Tibial nerve (tissue), 4 donors: ENCODE results near the gene OR4E1. TPM values are rescaled to one million over a fixed set of nuclear protein-coding genes. Genes with fewer than 3 reads are reported as not detected.
"Not testable (repeated sequence)": the region's sequence is repeated elsewhere in the genome, so short reads cannot be mapped to it uniquely, and the experiment has no call there.

Experiments
- DNase-seq, 2 donors: peaks; one replicate each; pipeline ENCODE4 v3.0.0-alpha.2; 2019; ENCODE audit warnings: low spot score in 2 of 2
- H3K27ac ChIP-seq, 4 donors: fragments of 200-600 bp; sonication (generic) in 3 of 4; one replicate each; pipeline ENCODE4 v1.5.1; 2017 to 2019; ENCODE audit warnings: mild to moderate bottlenecking in 1 of 4
- H3K27me3 ChIP-seq, 2 donors: fragments of 200-600 bp; sonication (generic) in 1 of 2; one replicate each; pipeline versions ENCODE4 v1.5.1 to v1.6.0; 2017 to 2019
- H3K36me3 ChIP-seq, 3 donors: fragments of 200-600 bp; sonication (generic); one replicate each; pipeline ENCODE4 v1.5.1; 2018 to 2019
- H3K4me1 ChIP-seq, 4 donors: fragments of 200-600 bp; sonication (generic) in 3 of 4; one replicate each; pipeline ENCODE4 v1.5.1; 2017 to 2019
- H3K4me3 ChIP-seq, 4 donors: fragments of 200-600 bp; sonication (generic) in 3 of 4; one replicate each; pipeline ENCODE4 v1.5.1; 2017 to 2019; ENCODE audit warnings: mild to moderate bottlenecking in 1 of 4, moderate library complexity in 1 of 4
- H3K9me3 ChIP-seq, 4 donors: fragments of 200-600 bp; sonication (generic) in 3 of 4; one replicate each; pipeline ENCODE4 v1.5.1; 2017 to 2019
- CTCF ChIP-seq, 5 experiments: fragments of 200-600 bp in 3 of 5; fragments of 450-650 bp in 2 of 5; sonication (generic) in 3 of 5; IDR thresholded peaks; one replicate each; pipeline ENCODE4 v1.5.1; 2016 to 2019; ENCODE audit warnings: antibody characterized with exemption in 5 of 5, mild to moderate bottlenecking in 3 of 5, moderate library complexity in 2 of 5
- EP300 ChIP-seq, 2 donors: sonication (generic); formaldehyde crosslinking; IDR thresholded peaks; one replicate each; pipeline ENCODE4 v1.6.1; 2017; ENCODE audit warnings: antibody characterized with exemption in 2 of 2, mild to moderate bottlenecking in 1 of 2
- POLR2A ChIP-seq, 2 donors: fragments of 450-650 bp; IDR thresholded peaks; one replicate each; pipeline ENCODE4 v1.6.1; 2017; ENCODE audit warnings: antibody characterized with exemption in 2 of 2, mild to moderate bottlenecking in 2 of 2, moderate library complexity in 2 of 2
- WGBS, 2 donors: methylation state at CpG; one replicate each; pipeline ENCODE4 v1.1.5; 2018; 5-methylcytosine and 5-hydroxymethylcytosine counted together
- small RNA-seq: library from RNA; depleted of rRNA; stranded (forward); fragments of <200 nt; gene quantifications from one replicate; pipeline ENCODE3, GENCODE V24; 2016
- total RNA-seq, 4 donors: library from RNA; depleted of rRNA; stranded (reverse); fragments of >200 nt; gene quantifications; one replicate each; pipeline ENCODE4 v1.1.0, GENCODE V29; 2016

The OR4E1 gene
- total RNA-seq, 4 donors from 2014 or later: not detected

- H3K9me3 ChIP-seq: no peaks in the 10 kb centered on the region
- TF ChIP-seq POLR2A (IDR thresholded peaks at IDR 0.05): no peak
- TF ChIP-seq CTCF (IDR thresholded peaks at IDR 0.05): no peak
- TF ChIP-seq EP300 (IDR thresholded peaks at IDR 0.05): no peak
- H3K27me3 ChIP-seq: no peaks in the 10 kb centered on the region
- no peaks in the 10 kb centered on the region for H3K4me1 ChIP-seq
- H3K36me3 ChIP-seq: no peaks in the 10 kb centered on the region
- no peak for DNase-seq
- WGBS, 2 donors: 77 to 78% methylated on average over 4 of the region's 4 CpGs
- H3K4me3 ChIP-seq: no peak within 1 kb of the TSS
- no peak within 1 kb of the TSS for H3K27ac ChIP-seq
These were observed 38.8 kb downstream of the OR4E1 start, which contains the start of gene OR10G2 for GRCh38 chr14:21634840-21635239. TSS of gene OR10G2 (minus strand) at chr14:21634940. CDS start at chr14:21634842, 98 bp downstream.

GRCh38 chr14:21631084-21631483 is 42.5 kb downstream of the OR4E1 start:
- no peak for TF ChIP-seq CTCF (IDR thresholded peaks at IDR 0.05)
- no peak for TF ChIP-seq POLR2A (IDR thresholded peaks at IDR 0.05)
- TF ChIP-seq EP300 (IDR thresholded peaks at IDR 0.05): no peak
- no peaks in the 10 kb centered on the region for H3K27me3 ChIP-seq
- DNase-seq: no peak
- H3K36me3 ChIP-seq: no peaks in the 10 kb centered on the region
- no peak overlapping the region for H3K27ac ChIP-seq
- WGBS, 2 donors: 26 to 29% methylated on average over 3 of the region's 3 CpGs
- no peak overlapping the region for H3K4me3 ChIP-seq
- H3K9me3 ChIP-seq: no peaks in the 10 kb centered on the region
- H3K4me1 ChIP-seq: no peaks in the 10 kb centered on the region

DNA sequence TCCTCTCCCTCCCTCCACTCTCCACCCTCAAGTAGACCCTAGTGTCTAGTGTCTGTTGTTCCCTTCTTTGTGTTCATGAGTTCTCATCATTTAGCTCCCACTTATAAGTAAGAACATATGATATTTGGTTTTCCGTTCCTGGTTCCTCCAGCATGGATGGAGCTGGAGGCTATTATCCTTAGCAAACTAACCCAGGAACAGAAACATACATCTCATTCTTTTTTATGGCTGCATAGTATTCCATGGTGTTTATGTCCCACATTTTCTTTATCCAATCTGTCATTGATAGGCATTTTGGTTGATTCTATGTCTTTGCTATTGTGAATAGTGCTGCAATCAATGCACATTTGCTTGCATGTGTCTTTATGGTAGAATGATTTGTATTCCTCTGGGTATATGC is 43.1 kb downstream of the OR4E1 start:
- H3K27ac ChIP-seq, H3K4me3 ChIP-seq, H3K4me1 ChIP-seq, H3K27me3 ChIP-seq, DNase-seq, H3K9me3 ChIP-seq, H3K36me3 ChIP-seq: not testable (repeated sequence)
- WGBS, 2 donors: 95 to 100% methylated on average over 1 of the region's 1 CpG

DNA sequence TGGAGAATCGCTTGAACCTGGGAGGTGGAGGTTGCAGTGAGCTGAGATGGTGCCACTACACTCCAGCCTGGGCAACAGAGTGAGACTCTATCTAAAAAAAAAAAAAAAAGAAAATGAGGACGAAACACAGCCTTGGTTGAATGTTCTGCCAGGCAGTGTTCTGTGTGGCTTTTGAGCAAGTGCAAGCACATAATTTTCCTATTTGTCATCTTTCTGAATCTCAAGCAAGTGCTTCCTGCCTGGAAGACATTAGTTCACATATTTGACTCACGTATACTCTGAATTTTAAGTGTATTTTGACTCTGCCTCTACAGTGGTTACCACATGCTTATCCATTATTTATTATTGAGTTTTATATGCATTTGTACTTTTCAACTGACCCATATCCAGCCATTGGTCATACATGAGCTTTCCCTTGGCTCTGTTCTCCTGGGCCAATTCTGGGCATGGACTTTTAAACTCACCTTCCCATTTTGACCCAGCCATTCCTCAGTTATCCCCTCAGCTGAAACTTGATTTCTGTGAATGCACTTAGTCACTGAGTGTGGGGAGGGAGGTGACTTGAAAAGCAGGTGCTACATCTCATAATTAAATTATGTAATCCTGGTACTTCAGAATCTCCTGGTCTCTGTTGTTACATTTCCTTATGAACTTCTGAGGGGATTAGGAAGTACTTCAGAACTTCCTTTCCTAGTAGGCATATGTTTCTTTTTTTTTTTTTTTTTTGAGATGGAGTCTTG is 47.0 kb downstream of the OR4E1 start:
- H3K4me3 ChIP-seq: no peak overlapping the region
- 54 to 60% methylated on average over 3 of the region's 3 CpGs for WGBS, 2 donors
- no peak for TF ChIP-seq CTCF (IDR thresholded peaks at IDR 0.05)
- TF ChIP-seq POLR2A (IDR thresholded peaks at IDR 0.05): no peak
- TF ChIP-seq EP300 (IDR thresholded peaks at IDR 0.05): no peak
- no peak for DNase-seq
- no peaks in the 10 kb centered on the region for H3K9me3 ChIP-seq
- no peaks in the 10 kb centered on the region for H3K4me1 ChIP-seq
- no peaks in the 10 kb centered on the region for H3K27me3 ChIP-seq
- no peaks in the 10 kb centered on the region for H3K36me3 ChIP-seq
- H3K27ac ChIP-seq: no peak overlapping the region

Small RNAs within 50 kb of the gene (small RNA-seq; reads per million reads assigned to genes)
- gene AC243972.3: not detected

Other genes with a start within 250 kb of the OR4E1 start
- 10 to 100 TPM; 45.9 to 68.2 (median 65.6) TPM for gene CHD8, start 217.7 kb downstream of the OR4E1 start, total RNA-seq
- 10 to 100 TPM; 20.6 to 33.9 (median 26.2) TPM for gene RAB2B, start 196.9 kb downstream of the OR4E1 start, total RNA-seq
- gene TOX4, start 196.6 kb downstream of the OR4E1 start, total RNA-seq: 10 to 100 TPM; 28.0 to 45.2 (median 39.9) TPM
- 10 to 100 TPM; 45.3 to 65.4 (median 58.6) TPM for gene METTL3, start 162.5 kb downstream of the OR4E1 start, total RNA-seq
- 10 to 100 TPM in 2 of 4 donors, 1 to 10 TPM in 2; 8.5 to 11.7 (median 9.3) TPM for gene SALL2, start 147.5 kb downstream of the OR4E1 start, total RNA-seq
- gene OR10G3, start 93.7 kb downstream of the OR4E1 start, total RNA-seq: under 1 TPM in 1 of 4 donors, not detected in 3; 0.44 TPM
- gene OR10G2, start 38.9 kb downstream of the OR4E1 start, total RNA-seq: not detected
- not detected for gene OR4E2, start 20.0 kb downstream of the OR4E1 start, total RNA-seq